ENCODE data around the gene KRTAP10-9.

- TF ChIP-seq GATA2 (IDR thresholded peaks at IDR 0.05; ENCODE audit: low read depth, low read length) = no peak
- no peak for TF ChIP-seq GATA3 (IDR thresholded peaks at IDR 0.05; ENCODE audit: low read depth, low read length)
Observed at GRCh38 chr21:44628707-44629391, 2.0 kb downstream of the KRTAP10-9 start.

All from SH-SY5Y (cell line).